PC-9 (cell line): ENCODE measurements around the gene SOCS2. TPM values are rescaled to one million over a fixed set of nuclear protein-coding genes. Genes with fewer than 3 reads are reported as not detected.

ENCODE experiments used
- BruUV-seq: library from RNA; stranded (reverse); fragments of 400-500 nt; replicated peaks from 2 replicates; lab custom pipeline; 2021; lab: Mats Ljungman, UMichigan
- CTCF ChIA-PET: fragments of 300-600 bp; sonication (Branson Sonifier 250); formaldehyde crosslinking; loops from one replicate; lab custom pipeline; 2022; ENCODE audit warnings: antibody characterized with exemption; lab: Charles Lee
- POLR2A ChIA-PET: fragments of 300-600 bp; sonication (Branson Sonifier 250); formaldehyde crosslinking; loops from one replicate; lab custom pipeline; 2022; ENCODE audit warnings: antibody characterized with exemption; ENCODE audit not compliant: unreplicated experiment; lab: Charles Lee
- DNase-seq, 2 experiments: peaks; one replicate each; pipeline versions ENCODE4 v3.0.0 to v3.0.0-alpha.2; 2015 to 2022; ENCODE audit warnings: mixed read lengths in 1 of 2
- H2AFZ ChIP-seq: fragments of 200-600 bp; sonication (generic); 2 replicates; pipeline ENCODE4 v1.8.1; 2017; ENCODE audit warnings: antibody characterized with exemption
- H3F3A ChIP-seq: fragments of 200-600 bp; sonication (generic); 2 replicates; pipeline ENCODE4 v1.8.1; 2017; ENCODE audit warnings: antibody characterized with exemption, mild to moderate bottlenecking, low read depth; ENCODE audit not compliant: insufficient read depth
- H3K27ac ChIP-seq: fragments of 200-600 bp; sonication (generic); 2 replicates; pipeline ENCODE4 v1.6.1; 2016; ENCODE audit warnings: mixed run types
- H3K27me3 ChIP-seq: fragments of 200-600 bp; sonication (generic); 2 replicates; pipeline ENCODE4 v1.6.1; 2016; ENCODE audit warnings: low read depth, mixed run types; ENCODE audit not compliant: insufficient read depth
- H3K36me3 ChIP-seq: fragments of 200-600 bp; sonication (generic); 2 replicates; pipeline ENCODE4 v1.6.1; 2016; ENCODE audit warnings: low read depth, mixed run types
- H3K4me1 ChIP-seq: fragments of 200-600 bp; sonication (generic); replicated peaks from 2 replicates; pipeline ENCODE4 v1.6.1; 2016; ENCODE audit warnings: mixed run types; ENCODE audit not compliant: insufficient read depth
- H3K4me2 ChIP-seq: fragments of 200-600 bp; sonication (generic); 2 replicates; pipeline ENCODE4 v1.6.1; 2017; ENCODE audit warnings: mixed run types
- H3K4me3 ChIP-seq: fragments of 200-600 bp; sonication (generic); 2 replicates; pipeline ENCODE4 v1.6.1; 2016; ENCODE audit warnings: mixed run types
- H3K79me2 ChIP-seq: fragments of 200-600 bp; sonication (generic); 2 replicates; pipeline ENCODE4 v1.6.1; 2017; ENCODE audit warnings: low read depth, mixed run types
- H3K9me2 ChIP-seq: fragments of 200-600 bp; sonication (generic); 2 replicates; pipeline ENCODE4 v1.8.1; 2017; ENCODE audit warnings: mild to moderate bottlenecking; ENCODE audit not compliant: insufficient read depth
- H3K9me3 ChIP-seq: fragments of 200-600 bp; sonication (generic); 2 replicates; pipeline ENCODE4 v1.8.1; 2016; ENCODE audit warnings: low read depth; ENCODE audit not compliant: insufficient read depth
- H4K20me1 ChIP-seq: fragments of 200-600 bp; sonication (generic); 2 replicates; pipeline ENCODE4 v1.8.1; 2017; ENCODE audit not compliant: insufficient read depth
- CTCF ChIP-seq: fragments of 200-600 bp; sonication (generic); conservative IDR thresholded peaks from 2 replicates; pipeline ENCODE4 v1.6.1; 2017; ENCODE audit warnings: mixed run types, antibody characterized with exemption, mild to moderate bottlenecking, moderate library complexity
- EZH2 ChIP-seq: fragments of 200-600 bp; sonication (generic); IDR thresholded peaks from 2 replicates; pipeline ENCODE4 v1.8.0; 2017; ENCODE audit warnings: antibody characterized with exemption, low read depth
- intact Hi-C: fragments of 100-400 bp; cut with micrococcal nuclease; formaldehyde crosslinking; loops from one replicate; pipeline ENCODE4 v1.10.0; 2022; ENCODE audit not compliant: unreplicated experiment
- total RNA-seq: library from RNA; stranded (reverse); gene quantifications from 2 replicates; pipeline ENCODE4 v1.2.3, GENCODE V29; 2021

The SOCS2 gene
- total RNA-seq, 1 experiment from 2014 or later: 9.2 TPM

DNA sequence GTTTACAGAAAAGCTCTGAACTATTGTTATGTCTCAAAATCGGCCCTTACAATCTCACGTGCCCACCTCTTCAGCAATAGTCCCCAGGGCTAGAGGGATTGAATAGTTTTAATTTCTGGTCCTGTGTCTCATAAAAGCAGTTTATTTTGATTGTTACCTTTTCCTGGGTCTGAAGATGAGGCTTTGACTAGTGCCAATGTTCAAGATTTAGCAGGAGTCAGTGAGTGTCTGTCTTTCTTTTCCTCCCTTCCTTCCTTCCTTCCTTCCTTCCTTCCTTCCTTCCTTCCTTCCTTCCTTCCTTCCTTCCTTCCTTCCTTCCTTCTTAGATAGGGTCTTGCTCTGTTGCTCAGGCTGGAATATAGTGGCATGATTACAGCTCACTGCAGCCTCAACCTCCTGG, 24.7 kb upstream of the SOCS2 start:
- Histone ChIP-seq H3K79me2 (no peaks in the 10 kb centered on the region), H3K4me3 (no peak overlapping the region), H3K4me2 (no peak overlapping the region), H3K36me3 (no peaks in the 10 kb centered on the region), H3K27me3 (no peaks in the 10 kb centered on the region), H3K9me2 (no peaks in the 10 kb centered on the region), H4K20me1 (no peaks in the 10 kb centered on the region), H3K9me3 (no peaks in the 10 kb centered on the region), H3K27ac (no peak overlapping the region), H2AFZ (no peak overlapping the region), H3F3A (no peaks in the 10 kb centered on the region), H3K4me1 (no peaks in the 10 kb centered on the region)
- intact Hi-C loops: no loop called here
- no peak for DNase-seq
- TF ChIP-seq CTCF (no peak), EZH2 (no peak)
- no TSS peak for BruUV-seq
- POLR2A ChIA-PET: interaction anchor here (0.7 kb wide), 1 partner anchor 16 kb away, joined by 3 read pairs; no protein-coding TSS in a partner anchor
- CTCF ChIA-PET: no interaction called here

- Histone ChIP-seq H3K9me2 (no peaks in the 10 kb centered on the region), H3F3A (no peaks in the 10 kb centered on the region), H3K79me2 (no peaks in the 10 kb centered on the region), H3K27me3 (no peaks in the 10 kb centered on the region), H3K4me3 (no peak overlapping the region), H3K9me3 (no peaks in the 10 kb centered on the region), H3K36me3 (no peaks in the 10 kb centered on the region), H4K20me1 (no peaks in the 10 kb centered on the region), H3K4me1 (no peaks in the 10 kb centered on the region), H3K27ac (no peak overlapping the region), H2AFZ (no peak overlapping the region), H3K4me2 (no peak overlapping the region)
- intact Hi-C loops: no loop called here
- POLR2A ChIA-PET: no interaction called here
- BruUV-seq: no TSS peak
- CTCF ChIA-PET: no interaction called here
- no peak for DNase-seq
- no peak for TF ChIP-seq EZH2
- TF ChIP-seq CTCF: no peak
These were observed 23.3 kb upstream of the SOCS2 start for GRCh38 chr12:93549174-93549573.

DNA sequence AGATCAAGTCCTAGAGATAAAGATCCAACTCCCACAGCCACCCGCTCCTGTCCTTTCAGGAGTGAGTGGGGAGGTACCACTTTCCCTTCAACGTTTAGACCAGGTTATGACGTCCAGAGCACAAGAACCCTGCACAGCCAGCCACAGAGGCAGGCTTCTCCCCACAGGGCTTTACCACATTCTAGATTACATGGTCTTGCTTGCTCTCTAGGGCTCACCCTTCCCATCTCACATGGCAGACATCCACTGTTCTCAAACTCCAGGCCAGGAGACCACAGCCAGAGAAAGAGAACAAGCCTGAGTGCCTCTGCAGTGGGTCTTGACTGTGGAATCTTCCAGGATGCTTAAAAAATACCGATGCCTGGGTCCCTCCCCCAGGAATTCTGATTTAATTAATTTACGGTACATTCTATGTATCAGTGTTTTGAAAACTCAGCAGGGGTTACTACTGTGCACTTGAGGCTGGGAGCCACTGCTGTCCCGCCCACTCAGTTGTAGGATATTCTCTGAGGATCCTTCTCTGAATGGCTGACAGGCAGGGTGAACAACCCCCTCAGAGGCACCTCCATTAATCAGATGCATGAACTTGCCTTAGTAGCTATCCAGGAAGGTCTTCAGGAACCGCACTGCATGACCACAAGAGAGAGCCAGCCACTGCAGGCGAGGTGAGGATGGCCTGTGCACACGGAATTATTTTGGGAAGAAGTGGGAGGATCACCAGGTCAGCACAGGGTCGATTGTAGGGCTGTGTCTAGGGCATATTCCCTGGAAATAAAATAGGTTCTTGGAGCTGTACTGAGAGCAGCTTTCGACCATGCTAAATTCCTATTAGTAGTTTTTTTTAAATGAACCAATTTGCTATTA, 21.5 kb upstream of the SOCS2 start:
- no peak overlapping the region for H3K27ac ChIP-seq
- CTCF ChIA-PET: no interaction called here

More for the DNA sequence above, 21.5 kb upstream of the SOCS2 start:
- no peak overlapping the region for H2AFZ ChIP-seq
- no peak for DNase-seq
- H3K9me2 ChIP-seq: no peaks in the 10 kb centered on the region
- no peaks in the 10 kb centered on the region for H3K36me3 ChIP-seq
- H3K27me3 ChIP-seq: no peaks in the 10 kb centered on the region
- H3K79me2 ChIP-seq: no peaks in the 10 kb centered on the region
- no peaks in the 10 kb centered on the region for H4K20me1 ChIP-seq
- no peak overlapping the region for H3K4me3 ChIP-seq
- H3K4me2 ChIP-seq: no peak overlapping the region
- no peaks in the 10 kb centered on the region for H3K9me3 ChIP-seq
- POLR2A ChIA-PET: no interaction called here
- no TSS peak for BruUV-seq
- TF ChIP-seq EZH2: no peak
- no peak for TF ChIP-seq CTCF
- intact Hi-C loops: no loop called here
- no peaks in the 10 kb centered on the region for H3F3A ChIP-seq
- no peaks in the 10 kb centered on the region for H3K4me1 ChIP-seq
